SHP77 treated with DMSO at 0.1 percent for 48 hours (cell line): ENCODE results near the gene KDM6A.
"Not testable (repeated sequence)": the region's sequence is repeated elsewhere in the genome, so short reads cannot be mapped to it uniquely, and the experiment has no call there.

Experiments
- DNase-seq: peaks from one replicate; lab custom pipeline; 2025; lab: John Stamatoyannopoulos, UW

Gene KDM6A

DNA sequence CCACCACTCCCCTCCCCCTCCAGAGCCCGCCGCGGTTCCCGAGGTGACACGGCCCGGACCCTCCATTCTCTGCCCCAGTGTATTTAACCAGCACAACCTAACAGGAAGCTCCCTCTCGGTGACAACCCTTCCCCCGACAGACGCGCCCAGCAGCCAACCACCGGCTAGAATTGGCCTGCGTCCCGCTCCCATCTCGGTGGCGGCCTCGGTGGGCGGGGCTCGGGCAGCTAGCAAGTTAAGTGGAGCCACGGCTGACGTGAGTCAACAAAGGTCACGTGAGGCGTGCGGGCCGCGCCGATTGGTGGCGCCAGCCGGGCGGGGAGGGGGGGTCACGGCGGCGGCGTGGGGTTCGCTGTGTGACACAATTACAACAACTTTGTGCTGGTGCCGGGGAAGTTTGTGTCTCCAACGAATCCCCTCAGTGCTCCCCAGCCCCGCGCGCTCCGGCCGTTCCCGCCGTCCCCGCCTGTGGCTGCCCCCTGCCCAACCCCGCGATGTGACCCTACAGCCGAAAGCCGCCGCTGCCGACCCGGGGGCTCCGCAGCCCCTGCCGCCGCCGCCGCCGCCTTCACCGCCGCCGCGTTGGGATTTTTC is at the start of gene KDM6A:
TSS of gene KDM6A (plus strand) at position 368 of the 594 bp plus-strand sequence. CDS start 364 bp downstream, outside the sequence.
- peak; percentile 78 for DNase-seq

DNA sequence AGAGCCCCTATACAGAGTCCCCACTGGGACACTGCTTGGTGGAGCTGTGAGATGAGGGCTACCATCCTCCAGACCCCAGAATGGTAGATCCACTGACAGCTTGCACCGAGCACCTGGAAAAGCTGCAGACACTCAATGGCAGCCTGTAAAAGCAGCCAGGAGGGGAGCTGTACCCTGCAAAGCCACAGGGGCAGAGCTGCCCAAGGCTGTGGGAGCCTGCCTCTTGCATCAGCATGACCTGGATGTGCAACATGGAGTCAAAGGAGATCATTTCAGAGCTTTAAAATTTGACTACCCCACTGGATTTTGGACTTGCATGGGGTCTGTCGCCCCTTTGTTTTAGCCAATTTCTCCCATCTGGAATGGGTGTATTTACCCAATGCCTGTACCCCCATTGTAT is 49.8 kb upstream of the KDM6A start:
- DNase-seq = not testable (repeated sequence)

DNA sequence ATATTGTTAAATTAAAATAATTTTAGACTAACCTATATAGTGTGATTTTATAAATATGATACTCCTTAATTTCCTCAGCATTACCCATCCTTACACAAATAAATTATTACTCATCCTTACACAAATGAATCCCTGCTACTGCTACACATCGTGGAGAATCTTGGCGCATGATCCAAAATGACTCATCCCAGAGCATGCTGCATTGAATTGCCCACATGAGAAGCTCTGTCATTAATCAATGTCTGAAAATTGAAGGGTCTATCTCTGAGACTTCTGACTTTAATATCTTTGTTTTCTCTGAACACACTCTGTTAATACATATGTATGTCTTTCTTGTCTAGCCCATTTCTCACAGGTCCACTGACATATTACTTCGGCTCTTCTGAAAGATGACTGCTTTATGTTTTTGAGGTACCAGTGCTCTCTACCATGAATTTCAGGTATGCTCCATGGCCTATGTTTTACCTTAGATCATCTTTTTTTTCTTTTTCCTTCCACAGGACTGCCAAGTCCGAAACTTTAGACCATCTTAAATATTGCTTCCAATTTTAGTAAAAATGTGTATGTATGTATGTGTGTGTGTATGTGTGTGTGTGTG is 44.9 kb upstream of the KDM6A start:
- peak; percentile 13 for DNase-seq

DNA sequence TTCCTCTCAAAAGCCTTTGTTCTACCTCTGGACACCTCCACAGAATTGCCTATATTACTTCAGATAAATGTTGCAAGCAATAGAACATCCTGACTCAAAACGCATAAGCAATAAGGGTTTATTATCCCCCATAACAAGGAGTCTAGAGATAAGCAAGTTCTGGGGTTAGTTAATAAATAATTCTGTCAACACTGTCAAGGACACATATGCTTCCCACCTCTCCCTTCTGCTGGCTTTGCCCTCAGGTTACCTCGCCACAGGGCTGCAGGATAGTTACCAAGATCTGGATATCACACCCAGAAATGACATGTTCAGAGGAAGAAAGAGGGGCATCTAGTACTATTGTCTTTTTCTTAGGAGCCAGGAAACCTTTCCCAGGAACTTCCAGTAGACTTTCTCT is 43.2 kb upstream of the KDM6A start:
- DNase-seq = no peak

DNA sequence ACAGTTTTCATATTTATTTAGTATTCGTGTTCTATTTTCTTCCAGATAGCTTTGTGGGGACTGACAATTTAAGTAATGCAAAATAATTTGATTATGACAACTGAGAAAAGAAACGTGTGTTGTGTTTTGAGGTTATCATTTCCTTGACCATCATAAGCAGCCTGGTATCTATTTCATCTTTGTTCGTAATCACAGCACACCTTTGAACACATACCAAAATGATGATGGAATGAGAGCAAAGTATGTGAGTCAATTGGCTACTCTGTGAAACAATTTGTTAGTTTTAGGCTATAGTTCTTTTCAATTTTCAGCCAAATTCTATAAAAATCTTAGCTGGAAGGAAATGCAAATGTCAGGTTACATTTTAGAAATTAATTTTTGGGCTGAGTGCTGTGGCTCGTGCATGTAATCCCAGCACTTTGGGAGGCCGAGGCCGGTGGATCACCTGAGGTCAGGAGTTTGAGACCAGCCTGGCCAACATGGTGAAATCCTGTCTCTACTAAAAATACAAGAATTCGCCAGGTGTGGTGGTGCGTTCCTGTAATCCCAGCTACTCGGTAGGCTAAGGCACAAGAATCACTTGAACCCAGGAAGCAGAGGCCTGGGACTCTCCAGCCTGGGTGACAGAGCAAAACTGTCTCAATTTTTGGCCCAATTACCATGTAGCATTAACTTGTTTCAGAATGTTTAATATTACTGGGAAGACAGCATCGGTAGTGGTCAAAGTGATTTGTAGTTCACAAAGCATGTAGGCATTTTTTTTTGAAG is 30.3 kb upstream of the KDM6A start:
- no peak for DNase-seq

DNA sequence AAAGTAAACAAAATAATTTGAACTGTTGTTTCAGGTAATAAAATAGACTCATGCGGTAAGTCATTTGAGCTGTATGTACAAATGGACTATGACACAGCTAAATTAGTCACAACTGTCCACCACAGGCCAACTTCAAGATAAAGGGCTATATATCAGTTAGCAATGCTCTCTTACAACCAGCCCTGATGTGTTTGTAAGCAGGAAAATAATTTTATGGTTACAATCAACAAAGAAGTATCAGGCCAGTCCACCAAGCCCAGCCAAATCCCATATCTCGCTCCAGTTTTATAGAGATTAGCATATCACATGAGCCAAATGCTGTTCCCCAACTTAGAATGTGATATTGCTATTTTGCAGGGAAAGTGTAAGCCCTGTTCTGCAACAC is 29.7 kb upstream of the KDM6A start:
- DNase-seq = no peak

DNA sequence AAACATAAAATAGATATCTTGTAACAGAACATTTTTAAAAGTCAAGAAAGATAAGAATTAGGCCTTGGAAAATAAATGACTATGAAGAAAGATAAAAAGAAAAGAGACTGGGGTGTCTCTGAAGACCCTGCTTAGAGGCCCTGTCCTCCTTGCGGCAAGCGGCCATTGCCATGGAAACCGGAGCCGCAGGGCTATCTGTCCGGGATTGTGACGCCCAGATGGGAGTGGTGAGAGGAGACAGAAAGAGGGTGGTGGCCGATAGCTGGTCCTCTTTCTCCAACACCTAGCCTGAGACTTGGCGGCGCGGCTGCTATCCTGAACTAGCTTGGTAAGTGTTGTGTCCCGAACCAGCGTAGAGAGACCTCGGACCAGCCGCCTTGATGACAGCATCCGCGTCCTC is 29.2 kb upstream of the KDM6A start, which contains the start of gene DUSP21:
TSS of gene DUSP21 (plus strand) at position 269 of the 400 bp plus-strand sequence. CDS start at position 381, 112 bp downstream.
- DNase-seq = no peak

DNA sequence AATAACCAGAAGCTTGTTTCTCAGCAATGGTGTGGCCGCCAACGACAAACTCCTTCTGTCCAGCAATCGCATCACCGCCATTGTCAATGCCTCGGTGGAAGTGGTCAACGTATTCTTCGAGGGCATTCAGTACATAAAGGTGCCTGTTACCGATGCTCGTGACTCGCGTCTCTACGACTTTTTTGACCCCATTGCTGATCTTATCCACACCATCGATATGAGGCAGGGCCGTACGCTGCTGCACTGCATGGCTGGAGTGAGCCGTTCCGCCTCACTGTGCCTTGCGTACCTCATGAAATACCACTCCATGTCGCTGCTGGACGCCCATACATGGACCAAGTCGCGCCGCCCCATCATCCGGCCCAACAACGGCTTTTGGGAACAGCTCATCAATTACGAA is 28.8 kb upstream of the KDM6A start:
- no peak for DNase-seq

DNA sequence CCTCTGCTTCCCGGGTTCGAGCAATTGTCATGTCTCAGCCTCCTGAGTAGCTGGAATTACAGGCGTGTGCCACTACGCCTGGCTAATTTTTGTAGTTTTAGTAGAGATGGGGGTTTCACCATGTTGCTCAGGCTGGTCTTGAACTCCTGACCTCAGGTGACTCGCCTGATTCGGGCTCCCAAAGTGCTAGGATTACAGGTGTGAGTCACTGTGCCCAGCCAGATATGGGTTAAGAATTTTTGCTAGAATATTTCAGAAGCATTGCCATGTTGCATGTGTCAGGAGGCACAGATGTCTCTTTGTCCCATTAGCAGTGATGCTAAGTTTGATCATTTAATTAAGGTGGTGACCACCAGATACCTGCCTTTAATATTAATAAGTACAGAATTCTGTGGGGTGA is 22.1 kb upstream of the KDM6A start:
- DNase-seq = not testable (repeated sequence)

DNA sequence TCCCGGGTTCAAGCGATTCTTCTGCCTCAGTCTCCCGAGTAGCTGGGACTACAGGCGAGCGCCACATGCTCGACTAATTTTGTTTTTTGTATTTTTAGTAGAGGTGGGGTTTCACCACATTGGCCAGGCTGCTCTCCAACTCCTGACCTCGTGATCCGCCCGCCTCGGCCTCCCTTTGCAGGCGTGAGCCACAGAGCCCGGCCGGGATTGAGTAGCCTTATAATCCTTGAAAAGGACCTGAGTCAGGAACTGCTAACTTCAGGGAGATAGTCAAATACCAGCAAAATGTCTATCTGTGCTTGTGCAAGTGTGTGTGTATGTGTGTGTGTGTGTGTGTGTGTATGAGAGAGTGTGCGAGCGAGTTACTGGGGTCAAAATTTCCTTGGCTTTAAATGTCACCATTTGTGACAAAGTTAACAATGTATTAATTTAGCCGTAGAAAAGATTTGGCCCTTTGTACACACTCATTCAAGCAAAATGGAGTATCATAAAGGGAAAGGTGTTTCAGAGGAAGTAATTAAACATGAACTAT is 1.8 kb upstream of the KDM6A start:
- no peak for DNase-seq

DNA sequence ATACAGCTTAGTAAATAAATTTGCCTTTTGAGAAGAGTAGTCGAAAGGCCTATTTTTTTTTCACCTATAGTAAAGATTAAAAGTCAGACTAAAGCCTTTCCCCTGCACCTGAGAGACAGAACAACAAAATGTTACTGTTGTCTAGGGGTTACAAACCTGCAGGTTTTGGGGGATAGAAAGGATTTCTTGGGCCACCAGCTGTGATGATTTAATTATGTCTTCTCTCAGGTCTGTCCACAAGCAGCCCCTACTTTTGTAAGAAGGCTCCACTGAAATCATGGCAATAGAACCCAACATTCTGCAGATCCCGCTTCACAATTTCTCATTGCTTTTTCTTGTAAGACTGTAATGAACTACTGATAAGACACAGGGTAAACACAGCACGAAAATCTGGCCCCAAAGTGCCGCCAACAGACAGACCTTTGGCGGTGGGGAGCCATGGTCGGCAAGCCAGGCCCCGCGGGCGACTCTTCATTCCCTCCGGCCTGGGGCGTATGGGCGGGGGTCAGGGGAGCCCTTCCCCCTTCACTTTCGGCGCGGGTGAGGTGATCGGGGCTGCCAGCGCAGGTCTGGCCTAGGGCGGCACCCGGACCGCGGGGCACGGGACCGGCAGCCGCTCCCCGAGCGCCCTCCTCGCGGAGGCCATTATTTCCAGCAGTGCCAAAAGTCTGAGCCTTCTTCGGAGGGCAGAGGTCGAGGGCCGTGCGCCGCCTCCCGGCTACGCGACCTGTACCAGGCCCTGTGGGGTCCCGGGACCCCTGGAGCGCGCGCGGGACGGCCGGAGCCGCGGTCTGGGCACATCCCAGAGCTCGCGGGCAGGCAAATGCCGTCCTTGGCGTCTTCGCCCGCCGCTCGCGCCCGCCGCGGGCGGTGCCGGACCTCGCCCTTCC is 812 bp upstream of the KDM6A start:
- DNase-seq = no peak

DNA sequence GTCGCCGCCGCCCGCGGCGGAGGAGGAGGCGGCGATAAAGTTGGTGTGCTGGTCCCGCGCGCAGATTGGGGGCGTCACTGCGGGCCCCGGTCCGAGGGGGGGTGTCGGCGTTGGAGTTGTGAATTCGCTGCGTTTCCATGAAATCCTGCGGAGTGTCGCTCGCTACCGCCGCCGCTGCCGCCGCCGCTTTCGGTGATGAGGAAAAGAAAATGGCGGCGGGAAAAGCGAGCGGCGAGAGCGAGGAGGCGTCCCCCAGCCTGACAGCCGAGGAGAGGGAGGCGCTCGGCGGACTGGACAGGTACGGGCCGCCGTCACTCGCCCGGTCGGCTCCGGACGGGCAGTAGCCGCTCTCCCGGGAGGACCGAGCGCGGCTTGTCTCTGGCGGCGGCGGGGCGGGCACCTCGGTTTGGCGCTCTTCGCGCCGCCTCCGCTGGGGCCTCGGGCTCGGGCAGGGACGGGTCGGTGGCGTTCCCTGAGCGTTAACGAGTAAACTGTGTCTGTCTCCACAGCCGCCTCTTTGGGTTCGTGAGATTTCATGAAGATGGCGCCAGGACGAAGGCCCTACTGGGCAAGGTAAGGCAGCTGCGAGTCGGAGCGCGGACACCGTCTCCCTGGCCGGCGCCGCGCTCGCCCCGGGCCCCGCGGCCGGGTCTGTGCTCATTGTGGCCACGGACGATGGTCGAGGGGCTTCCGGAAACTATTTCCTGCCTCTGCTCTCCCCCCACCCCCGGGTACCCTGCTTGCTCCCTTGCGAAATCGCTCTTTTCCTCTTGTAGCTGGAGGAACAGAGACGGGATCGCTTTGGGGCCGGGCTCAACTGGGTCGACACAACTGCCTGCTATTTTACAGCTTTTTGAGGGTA is 658 bp downstream of the KDM6A start:
- no peak for DNase-seq

DNA sequence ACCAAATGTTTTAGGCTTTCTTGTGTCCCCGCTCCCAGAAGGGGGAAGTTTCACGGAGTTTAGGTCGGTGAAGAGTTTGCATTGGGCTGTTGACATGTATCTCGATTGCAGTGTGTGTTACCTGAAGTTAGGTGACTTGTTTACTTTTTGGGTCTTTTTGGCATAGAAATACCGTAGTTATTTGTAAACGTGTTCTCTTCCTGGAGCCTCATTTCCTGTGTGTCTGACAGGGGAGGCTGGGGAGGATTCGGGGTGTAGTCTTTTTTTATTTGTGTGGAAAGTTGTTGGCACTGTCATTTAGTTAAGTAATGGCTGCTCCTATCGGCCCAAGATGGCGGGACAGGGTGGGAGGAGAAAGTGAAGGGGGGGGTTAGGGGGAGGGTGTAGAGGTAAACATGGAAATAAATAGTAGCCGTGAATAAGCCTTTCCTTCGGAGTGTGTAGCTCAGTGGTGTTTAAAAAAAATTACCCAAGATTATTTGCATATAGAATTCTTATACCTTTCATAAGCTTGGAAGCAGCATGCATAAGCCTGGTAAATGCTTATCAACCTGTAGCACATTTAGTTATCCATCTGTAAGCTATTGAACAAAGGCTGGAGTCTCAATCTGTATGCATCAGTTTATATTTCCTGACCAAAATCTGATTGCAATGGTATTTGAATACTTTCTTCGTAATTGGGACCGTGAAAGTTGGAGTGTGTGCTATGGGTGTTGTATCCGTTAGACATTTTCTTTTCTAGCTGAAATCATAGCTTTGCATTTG is 1.6 kb downstream of the KDM6A start:
- no peak for DNase-seq

DNA sequence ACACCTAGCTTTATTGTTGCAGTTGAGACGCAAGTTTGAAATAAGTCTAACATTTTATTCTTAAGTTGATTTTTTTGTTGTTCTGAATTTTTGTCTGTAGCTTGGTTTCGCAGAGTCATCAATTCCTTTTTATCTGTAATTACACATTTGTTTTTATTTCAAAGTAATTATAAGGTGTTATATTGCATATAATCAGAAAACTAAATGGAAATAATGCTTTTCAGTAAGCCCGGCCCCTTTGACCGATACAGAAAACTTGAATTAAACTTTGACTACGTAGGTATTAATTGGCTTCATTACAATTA is 2.1 kb downstream of the KDM6A start:
- no peak for DNase-seq

DNA sequence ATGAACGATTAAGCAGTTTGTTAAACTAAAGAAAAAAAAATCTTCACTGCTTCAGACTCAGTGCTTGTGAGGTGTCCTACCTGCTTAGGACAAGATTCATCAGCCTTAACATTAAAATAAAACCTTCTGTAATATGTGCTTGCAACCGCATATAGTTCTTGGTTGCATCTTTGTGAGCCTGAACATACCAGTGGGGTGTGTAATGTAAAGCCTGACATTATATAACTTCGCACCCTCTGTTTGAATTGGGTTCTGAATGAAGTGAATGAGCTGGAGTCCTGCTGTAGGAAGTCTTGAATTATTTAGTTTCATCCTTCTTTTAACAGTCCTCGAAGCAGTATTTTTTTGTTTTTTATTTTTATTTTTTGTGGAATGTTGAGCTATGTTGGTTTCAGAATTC is 3.1 kb downstream of the KDM6A start:
- DNase-seq = no peak

DNA sequence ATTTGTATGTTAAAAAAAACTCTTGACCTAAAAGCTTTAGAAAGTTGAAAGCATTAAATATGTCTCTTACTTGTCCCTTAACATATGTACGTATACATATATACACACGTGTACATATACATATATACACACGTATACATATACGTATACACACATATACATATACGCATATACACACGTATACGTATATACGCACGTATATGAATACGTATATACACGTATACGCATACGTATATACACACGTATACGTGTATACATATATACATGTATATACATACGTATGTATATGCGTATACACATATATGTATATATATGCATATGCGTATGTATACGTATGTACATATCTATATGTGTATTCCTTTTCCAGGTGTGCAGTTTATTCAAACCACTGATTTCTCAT is 3.8 kb downstream of the KDM6A start:
- DNase-seq = no peak

DNA sequence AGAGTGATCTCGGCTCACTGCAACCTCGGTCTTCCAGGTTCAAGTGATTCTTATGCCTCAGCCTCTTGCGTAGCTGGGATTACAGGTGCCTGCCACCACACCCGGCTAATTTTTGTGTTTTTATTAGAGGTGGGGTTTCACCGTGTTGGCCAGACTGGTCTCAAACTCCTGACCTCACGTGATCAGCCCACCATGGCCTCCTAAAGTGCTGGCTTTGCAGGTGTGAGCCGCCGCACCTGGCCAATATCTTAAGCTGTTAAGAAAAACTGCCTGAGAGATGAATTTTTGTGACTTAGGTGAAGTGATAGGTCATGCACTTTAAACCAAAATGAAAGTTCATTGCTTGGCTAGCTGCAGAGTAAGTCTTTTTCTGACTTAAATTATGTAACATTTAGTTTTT is 5.8 kb downstream of the KDM6A start:
- no peak for DNase-seq

DNA sequence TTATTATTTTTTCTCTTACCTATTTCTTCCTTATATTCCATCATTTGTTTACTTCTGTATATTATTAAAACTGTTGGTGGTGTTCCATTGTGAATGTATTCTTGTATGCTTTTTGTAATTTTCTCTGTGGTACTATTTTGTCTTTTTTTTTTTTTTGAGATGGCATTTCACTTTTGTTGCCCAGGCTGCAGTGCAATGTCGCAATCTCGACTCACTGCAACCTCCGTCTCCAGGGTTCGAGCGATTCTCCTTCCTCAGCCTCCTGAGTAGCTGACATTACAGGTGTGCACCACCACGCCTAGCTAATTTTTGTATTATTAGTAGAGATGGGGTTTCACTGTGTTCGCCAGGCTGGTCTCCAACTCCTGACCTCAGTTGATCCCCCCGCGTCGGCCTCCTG is 8.6 kb downstream of the KDM6A start:
- DNase-seq = no peak

DNA sequence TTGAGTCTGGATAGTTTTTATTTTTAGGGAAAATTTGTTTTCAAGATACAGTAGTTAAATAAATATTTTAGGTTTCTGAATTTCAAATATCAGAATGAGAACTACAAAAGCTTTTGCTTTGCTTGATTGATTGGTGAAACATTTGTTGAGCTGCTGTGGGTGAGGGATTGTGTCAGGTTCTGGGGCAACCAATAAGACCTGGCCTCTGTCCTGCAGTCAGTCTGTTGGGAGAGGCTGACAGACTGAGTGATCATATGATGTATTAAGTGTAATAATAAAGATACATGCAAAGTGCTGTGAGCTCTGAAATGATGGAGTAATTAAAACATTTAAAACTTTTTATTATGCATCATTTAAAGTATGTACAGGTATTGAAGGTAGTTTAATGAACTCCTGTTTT is 9.6 kb downstream of the KDM6A start:
- DNase-seq = no peak

DNA sequence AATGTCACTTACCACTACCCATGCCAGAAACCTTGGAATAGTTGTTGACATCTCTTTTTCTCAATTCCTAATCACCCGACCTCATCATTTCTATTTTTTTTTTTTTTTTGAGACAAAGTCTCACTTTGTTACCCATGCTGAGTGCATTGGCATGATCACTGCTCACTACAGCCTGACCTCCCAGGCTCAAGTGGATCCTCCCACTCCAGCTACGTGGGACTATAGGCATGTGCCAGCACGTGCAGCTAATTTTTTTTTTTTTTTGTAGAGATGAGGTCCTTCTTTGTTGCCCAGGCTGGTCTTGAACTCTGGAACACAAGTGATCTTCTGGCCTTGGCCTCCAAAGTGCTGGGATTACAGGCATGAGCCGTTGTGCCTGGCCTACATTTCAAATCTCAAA is 12.0 kb downstream of the KDM6A start:
- no peak for DNase-seq

DNA sequence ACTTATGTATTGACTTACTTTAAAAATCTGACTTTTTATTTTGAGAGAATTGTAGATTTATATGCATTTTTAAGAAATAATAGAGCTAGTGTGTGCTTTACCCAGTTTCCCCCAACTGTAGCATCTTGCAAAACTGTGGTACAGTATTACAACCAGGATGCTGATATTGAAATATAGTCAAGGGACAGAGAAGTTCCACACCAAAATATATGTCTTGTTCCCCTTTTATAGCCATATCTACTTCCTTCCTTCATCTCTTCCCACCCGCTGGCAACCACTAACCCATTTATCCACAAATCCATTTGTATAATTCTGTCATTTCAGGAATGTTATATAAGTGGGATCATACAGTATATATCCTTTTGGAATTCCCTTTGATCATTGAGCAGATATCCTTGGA is 16.8 kb downstream of the KDM6A start:
- no peak for DNase-seq
